Stimulated activated CD4-positive, alpha-beta T cell treated with anti-CD3 and anti-CD28 coated beads, Interleukin-1b, Interleukin-23, amount 100 ng/mL, for 4 hours (primary cell): ENCODE results near the gene CDH4.
A peak's percentile ranks its signal among the peaks of the same experiment; 100 is the strongest.

ENCODE experiments used
- DNase-seq, 2 donors: peaks; one replicate each; pipeline ENCODE4 v3.0.0-alpha.2; 2020; ENCODE audit warnings: low read depth in 2 of 2

The CDH4 gene

GRCh38 chr20:61705386-61706258 lies 453.6 kb downstream of the CDH4 start:
- no peak for DNase-seq

- DNase-seq: no peak
Observed at GRCh38 chr20:61706259-61706961, 454.3 kb downstream of the CDH4 start.

GRCh38 chr20:61708891-61709290 lies 456.8 kb downstream of the CDH4 start:
- DNase-seq: no peak

GRCh38 chr20:61710108-61710507 lies 458.0 kb downstream of the CDH4 start:
- no peak for DNase-seq

- DNase-seq: no peak
Observed at GRCh38 chr20:61712688-61713087, 460.6 kb downstream of the CDH4 start.

- DNase-seq: no peak
Observed at GRCh38 chr20:61718361-61719005, 466.4 kb downstream of the CDH4 start.

- peak; percentile 8 to 17 for DNase-seq
Observed at GRCh38 chr20:61719691-61720347, 467.8 kb downstream of the CDH4 start.

GRCh38 chr20:61720348-61720696 lies 468.3 kb downstream of the CDH4 start:
- no peak for DNase-seq

- no peak for DNase-seq
Observed at GRCh38 chr20:61722146-61722678, 470.2 kb downstream of the CDH4 start.

- DNase-seq: no peak
Observed at GRCh38 chr20:61723529-61724257, 471.6 kb downstream of the CDH4 start.

GRCh38 chr20:61724376-61724775 lies 472.3 kb downstream of the CDH4 start:
- DNase-seq: no peak

GRCh38 chr20:61725145-61725544 lies 473.1 kb downstream of the CDH4 start:
- DNase-seq: no peak

- no peak for DNase-seq
Observed at GRCh38 chr20:61725966-61726365, 473.9 kb downstream of the CDH4 start.

GRCh38 chr20:61726979-61727378 lies 474.9 kb downstream of the CDH4 start:
- no peak for DNase-seq

GRCh38 chr20:61727761-61728160 lies 475.7 kb downstream of the CDH4 start:
- no peak for DNase-seq

- DNase-seq: no peak
Observed at GRCh38 chr20:61728326-61728725, 476.3 kb downstream of the CDH4 start.

GRCh38 chr20:61728786-61729770 lies 477.0 kb downstream of the CDH4 start:
- no peak for DNase-seq

GRCh38 chr20:61730631-61731362 lies 478.7 kb downstream of the CDH4 start:
- DNase-seq: no peak
